Panc1 (cell line): Measurements from ENCODE around the gene NSMCE1.

Experiments used
- SIN3A ChIP-seq: IDR thresholded peaks from 2 replicates; pipeline ENCODE4 v1.6.1; 2012; ENCODE audit warnings: low read depth, mild to moderate bottlenecking, low read length, moderate library complexity, borderline replicate concordance; ENCODE audit not compliant: insufficient read depth
- TCF7L2 ChIP-seq: IDR thresholded peaks from 2 replicates; pipeline ENCODE4 v1.6.1; 2011; ENCODE audit warnings: mild to moderate bottlenecking, low read depth, low read length, inconsistent platforms
- TF ChIP-seq, protein P1 (sequence below): fragments of 450-650 bp; IDR thresholded peaks from 2 replicates; pipeline ENCODE4 v1.5.1; 2017; ENCODE audit warnings: mild to moderate bottlenecking
- TF ChIP-seq, protein P2 (sequence below), 2 experiments: IDR thresholded peaks; 2 replicates each; pipeline ENCODE4 v1.6.1; 2011 to 2012; ENCODE audit warnings: low read depth in 2 of 2, control low read depth in 1 of 2, low read length in 1 of 2, mild to moderate bottlenecking in 1 of 2, moderate library complexity in 1 of 2; ENCODE audit not compliant: insufficient read depth in 1 of 2

DNA sequence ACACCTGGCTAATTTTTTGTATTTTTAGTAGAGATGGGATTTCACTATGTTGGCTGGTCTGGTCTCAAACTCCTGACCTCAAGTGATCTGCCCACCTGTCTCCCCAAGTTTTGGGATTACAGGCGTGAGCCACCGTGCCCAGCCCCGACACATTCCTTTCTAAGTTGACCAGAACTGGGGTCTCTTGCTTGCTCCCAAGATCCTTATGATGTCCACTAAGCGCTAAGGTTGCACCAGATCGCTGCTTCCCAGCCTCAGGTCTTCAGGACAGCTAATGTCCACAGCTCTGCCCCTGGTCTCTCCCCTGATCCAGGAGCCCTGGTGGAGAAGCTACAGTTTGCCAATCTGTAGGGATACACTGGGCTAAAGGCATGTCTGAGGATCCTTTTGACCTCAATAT is 29.5 kb downstream of the NSMCE1 start:
- TF ChIP-seq, protein P1, sequence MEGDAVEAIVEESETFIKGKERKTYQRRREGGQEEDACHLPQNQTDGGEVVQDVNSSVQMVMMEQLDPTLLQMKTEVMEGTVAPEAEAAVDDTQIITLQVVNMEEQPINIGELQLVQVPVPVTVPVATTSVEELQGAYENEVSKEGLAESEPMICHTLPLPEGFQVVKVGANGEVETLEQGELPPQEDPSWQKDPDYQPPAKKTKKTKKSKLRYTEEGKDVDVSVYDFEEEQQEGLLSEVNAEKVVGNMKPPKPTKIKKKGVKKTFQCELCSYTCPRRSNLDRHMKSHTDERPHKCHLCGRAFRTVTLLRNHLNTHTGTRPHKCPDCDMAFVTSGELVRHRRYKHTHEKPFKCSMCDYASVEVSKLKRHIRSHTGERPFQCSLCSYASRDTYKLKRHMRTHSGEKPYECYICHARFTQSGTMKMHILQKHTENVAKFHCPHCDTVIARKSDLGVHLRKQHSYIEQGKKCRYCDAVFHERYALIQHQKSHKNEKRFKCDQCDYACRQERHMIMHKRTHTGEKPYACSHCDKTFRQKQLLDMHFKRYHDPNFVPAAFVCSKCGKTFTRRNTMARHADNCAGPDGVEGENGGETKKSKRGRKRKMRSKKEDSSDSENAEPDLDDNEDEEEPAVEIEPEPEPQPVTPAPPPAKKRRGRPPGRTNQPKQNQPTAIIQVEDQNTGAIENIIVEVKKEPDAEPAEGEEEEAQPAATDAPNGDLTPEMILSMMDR: no peak
- TF ChIP-seq SIN3A: no peak
- TF ChIP-seq, protein P2, sequence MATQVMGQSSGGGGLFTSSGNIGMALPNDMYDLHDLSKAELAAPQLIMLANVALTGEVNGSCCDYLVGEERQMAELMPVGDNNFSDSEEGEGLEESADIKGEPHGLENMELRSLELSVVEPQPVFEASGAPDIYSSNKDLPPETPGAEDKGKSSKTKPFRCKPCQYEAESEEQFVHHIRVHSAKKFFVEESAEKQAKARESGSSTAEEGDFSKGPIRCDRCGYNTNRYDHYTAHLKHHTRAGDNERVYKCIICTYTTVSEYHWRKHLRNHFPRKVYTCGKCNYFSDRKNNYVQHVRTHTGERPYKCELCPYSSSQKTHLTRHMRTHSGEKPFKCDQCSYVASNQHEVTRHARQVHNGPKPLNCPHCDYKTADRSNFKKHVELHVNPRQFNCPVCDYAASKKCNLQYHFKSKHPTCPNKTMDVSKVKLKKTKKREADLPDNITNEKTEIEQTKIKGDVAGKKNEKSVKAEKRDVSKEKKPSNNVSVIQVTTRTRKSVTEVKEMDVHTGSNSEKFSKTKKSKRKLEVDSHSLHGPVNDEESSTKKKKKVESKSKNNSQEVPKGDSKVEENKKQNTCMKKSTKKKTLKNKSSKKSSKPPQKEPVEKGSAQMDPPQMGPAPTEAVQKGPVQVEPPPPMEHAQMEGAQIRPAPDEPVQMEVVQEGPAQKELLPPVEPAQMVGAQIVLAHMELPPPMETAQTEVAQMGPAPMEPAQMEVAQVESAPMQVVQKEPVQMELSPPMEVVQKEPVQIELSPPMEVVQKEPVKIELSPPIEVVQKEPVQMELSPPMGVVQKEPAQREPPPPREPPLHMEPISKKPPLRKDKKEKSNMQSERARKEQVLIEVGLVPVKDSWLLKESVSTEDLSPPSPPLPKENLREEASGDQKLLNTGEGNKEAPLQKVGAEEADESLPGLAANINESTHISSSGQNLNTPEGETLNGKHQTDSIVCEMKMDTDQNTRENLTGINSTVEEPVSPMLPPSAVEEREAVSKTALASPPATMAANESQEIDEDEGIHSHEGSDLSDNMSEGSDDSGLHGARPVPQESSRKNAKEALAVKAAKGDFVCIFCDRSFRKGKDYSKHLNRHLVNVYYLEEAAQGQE (IDR thresholded peaks at IDR 0.05; ENCODE audit: insufficient read depth in 1 of 2, low read depth in 2 of 2, low read length in 1 of 2): no peak
- no peak for TF ChIP-seq TCF7L2
